HG03575 (cell line): ENCODE data around the gene SLC19A3.
"Not testable (repeated sequence)": the region's sequence is repeated elsewhere in the genome, so short reads cannot be mapped to it uniquely, and the experiment has no call there.

ENCODE experiments used
- ATAC-seq: cut with Tn5 transposase; IDR thresholded peaks from one replicate; pipeline ENCODE4 v1.9.1; 2021; ENCODE audit not compliant: unreplicated experiment, insufficient number of reproducible peaks, low FRiP score; ENCODE audit errors: extremely low read depth

Gene SLC19A3

DNA sequence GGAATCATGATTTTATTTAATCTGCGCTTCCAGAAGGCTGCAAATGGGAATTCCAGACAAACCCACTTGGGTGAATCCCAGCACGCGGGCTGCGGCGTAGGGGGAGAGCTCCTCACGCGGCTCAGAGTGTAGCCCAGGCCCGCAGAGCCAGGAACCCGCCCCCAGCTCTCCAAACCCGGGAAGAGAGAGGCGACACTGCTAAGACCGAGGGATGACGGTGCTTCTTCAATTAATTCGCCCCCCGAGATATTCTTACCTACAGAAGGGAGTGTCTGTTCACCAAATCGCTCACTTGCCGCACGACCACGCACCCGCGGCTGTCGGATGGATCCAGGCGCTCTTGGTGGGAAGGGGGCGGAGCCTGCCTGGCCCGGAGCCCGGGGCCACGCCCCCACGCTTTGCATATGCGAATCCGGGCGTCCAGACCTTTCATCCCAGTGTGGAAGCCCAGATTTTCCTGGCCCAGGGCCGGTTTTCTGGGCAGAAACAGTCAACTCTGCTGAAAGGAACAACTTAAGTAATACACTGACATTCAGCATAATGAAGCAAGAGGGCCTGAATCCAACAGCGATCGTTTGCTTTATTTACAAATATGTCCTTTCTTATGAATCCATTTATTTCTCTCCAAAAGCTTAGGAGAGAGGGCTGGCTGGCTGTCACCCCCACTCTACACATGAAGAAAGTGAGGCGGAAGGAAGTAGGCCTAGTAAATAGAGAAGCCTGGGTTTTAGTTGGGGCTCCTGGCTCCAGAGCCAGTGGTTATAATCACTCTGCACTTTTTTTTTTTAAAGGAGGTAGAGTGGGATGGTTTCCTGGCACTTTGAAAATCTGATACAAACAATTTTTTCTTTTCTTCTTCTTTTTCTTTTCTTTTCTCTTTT is at the start of gene SLC19A3:
Gene SLC19A3 (minus strand): TSS at position 342 of the 881 bp plus-strand sequence. CDS start 15,710 bp downstream, outside the sequence.
- no peak for ATAC-seq

GRCh38 chr2:227766373-227766883 is 48.6 kb upstream of the SLC19A3 start:
- peak; percentile 87 for ATAC-seq

DNA sequence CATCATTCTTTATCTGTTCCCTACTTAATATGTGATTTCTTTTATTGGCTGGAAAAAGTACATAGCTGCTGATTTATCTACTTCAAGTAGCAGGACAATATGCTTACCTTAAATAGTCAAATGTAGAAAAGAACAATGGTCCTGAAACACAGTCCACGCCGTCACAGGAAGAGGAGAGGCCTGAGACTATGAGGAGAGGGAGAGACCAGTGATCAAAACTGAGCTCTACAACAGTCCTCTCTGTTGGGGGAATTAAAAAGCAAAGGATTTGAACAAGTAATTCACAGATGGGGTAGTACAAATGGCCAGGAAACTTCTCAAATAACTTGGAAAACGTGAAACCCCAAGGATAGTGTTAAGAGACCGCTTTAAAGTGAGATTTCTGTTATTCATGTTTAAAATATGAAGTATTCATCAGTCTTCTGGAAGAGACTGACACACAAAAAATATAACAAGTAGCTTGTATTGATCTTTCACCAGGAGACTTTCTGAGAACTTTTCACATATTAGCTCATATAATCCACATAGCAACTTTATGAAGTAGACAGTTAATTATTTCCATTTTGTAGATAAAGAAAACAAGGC is 48.1 kb upstream of the SLC19A3 start:
- no peak for ATAC-seq

DNA sequence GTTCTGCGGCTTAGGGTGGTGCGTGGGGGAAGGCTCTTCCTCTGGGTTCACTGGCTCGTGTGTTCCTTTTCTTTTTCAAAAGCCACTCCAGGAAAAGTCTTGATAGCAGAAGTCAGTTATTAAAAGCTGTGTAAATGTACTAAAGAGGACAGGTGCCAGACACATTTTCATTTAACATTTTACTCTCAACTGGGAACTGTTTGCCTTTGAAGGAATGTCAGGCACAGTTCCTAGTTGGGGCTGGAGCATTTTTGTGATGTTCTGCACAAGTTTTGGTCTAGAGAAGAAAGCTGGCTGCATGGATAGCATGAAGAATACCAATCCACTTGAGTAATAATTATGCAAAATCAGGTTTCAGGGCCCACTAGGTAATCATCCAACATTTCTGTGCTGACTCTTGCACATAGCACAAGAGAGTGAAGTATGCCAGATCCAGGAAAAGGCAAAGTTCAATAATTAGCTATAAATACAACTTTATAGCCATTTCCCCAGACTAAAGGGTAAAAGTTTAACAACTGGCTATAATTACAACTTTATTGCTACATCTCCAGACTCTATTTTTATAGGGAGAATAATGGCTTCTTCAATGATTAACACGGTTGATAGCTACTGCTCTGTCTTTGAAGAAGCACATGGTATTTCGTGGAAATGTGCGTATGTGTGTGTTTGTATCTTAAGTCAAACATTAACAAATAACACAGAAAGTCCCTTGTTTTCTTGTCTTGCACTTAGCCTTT is 44.1 kb upstream of the SLC19A3 start:
- no peak for ATAC-seq

DNA sequence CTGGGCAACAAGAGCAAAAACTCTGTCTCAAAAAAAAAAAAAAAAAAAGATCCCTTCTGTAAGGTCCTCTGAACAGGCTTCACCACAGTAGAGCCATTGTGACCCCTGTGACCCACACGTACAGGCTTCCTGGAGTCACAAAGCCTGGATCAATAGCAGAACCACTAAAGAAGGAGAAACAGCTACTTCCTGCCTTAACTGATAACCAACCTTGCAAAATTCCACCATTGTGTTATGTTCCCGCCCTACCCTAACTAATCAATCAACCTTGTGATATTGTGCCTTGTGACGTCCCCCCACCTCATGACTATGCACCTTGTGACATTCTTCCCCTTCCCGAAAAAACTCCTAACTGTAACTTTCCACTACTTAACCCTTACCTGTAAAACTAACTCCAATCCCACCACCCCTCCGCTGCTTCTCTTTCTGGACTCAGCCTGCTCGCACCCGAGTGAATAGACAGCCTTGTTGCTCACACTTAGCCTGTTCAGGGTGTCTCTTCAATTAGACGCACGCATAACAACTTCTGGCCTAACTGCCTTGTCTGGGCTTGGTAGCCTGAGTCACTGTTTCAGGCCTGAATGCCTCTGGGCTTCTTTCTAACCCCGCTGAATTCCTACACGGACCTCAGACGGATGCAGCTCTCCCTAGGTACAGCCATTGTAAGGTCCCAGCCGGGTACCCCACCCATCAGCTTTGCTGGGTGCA is 41.7 kb upstream of the SLC19A3 start:
- ATAC-seq: no peak

DNA sequence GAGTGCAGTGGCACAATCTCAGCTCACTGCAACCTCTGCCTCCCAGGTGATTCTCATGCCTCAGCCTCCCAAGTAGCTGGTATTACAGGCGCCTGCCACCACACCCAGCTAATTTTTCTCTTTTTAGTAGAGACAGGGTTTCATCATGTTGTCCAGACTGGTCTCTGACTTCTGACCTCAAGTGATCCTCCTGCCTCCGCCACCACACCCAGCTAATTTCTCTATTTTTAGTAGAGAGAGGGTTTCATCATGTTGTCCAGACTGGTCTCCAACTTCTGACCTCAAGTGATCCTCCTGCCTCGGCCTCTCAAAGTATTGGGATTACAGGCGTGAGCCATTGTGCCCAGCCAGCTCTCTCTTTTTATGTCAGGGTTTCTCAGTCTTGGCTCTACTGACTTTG is 38.4 kb upstream of the SLC19A3 start:
- ATAC-seq: not testable (repeated sequence)

GRCh38 chr2:227748079-227748478 is 30.3 kb upstream of the SLC19A3 start:
- ATAC-seq: no peak

- no peak for ATAC-seq
Measured at GRCh38 chr2:227745594-227745993, 27.8 kb upstream of the SLC19A3 start, which contains the start of gene SCYGR8. SCYGR8 (plus strand) TSS chr2:227745894; CDS start chr2:227745894, 0 bp downstream.

- ATAC-seq: not testable (repeated sequence)
Measured at GRCh38 chr2:227740705-227741104, 22.9 kb upstream of the SLC19A3 start.

GRCh38 chr2:227739351-227739750 is 21.5 kb upstream of the SLC19A3 start:
- ATAC-seq: no peak

GRCh38 chr2:227728035-227728434 is 10.2 kb upstream of the SLC19A3 start, which contains the start of gene SCYGR7:
SCYGR7 (plus strand) TSS chr2:227728335; CDS start chr2:227728335, 0 bp downstream.
- no peak for ATAC-seq

GRCh38 chr2:227724394-227725039 is 6.7 kb upstream of the SLC19A3 start, which contains the start of gene SCYGR6:
SCYGR6 (minus strand) TSS chr2:227724757; CDS start chr2:227724757, 0 bp downstream.
- ATAC-seq: no peak

GRCh38 chr2:227722821-227723220 is 5.0 kb upstream of the SLC19A3 start:
- not testable (repeated sequence) for ATAC-seq

DNA sequence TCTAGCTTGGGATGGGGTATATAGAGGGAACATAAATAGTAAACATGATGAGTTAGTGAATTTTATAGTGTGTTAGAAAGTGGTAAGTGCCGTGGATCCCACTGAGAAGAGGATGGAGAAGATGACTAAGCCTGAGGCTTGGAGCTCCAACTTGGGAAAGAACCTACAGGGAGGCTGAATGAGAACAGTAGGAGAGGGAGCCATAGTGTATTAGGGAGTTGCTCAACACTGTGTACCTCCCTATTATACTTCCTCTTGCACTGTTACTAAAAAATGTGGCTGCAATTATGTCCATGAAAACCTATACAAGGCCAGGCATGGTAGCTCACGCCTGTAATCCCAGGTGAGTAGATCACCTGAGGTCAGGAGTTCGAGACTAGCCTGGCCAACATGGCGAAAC is 2.9 kb upstream of the SLC19A3 start:
- no peak for ATAC-seq

- ATAC-seq: no peak
Measured at GRCh38 chr2:227719641-227720040, 1.8 kb upstream of the SLC19A3 start.

DNA sequence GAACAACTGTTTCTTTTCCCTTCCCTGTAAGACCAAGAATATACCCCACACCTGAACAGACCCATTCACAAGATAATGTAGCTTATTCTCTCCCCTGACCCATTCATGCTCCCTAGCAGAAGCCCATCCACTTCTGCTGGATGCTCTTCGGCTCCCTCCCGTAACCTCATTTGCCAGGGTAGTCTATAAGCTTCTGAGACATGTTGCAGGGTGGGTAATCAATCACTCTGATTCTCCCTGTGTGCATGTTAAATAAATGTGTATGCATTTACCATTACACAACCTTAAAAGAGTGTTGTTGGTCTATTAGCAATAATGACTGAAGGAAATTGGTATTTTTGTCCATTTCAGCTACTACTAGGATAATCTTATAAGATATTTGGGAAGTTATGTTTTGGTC is 1.3 kb downstream of the SLC19A3 start:
- ATAC-seq: no peak

DNA sequence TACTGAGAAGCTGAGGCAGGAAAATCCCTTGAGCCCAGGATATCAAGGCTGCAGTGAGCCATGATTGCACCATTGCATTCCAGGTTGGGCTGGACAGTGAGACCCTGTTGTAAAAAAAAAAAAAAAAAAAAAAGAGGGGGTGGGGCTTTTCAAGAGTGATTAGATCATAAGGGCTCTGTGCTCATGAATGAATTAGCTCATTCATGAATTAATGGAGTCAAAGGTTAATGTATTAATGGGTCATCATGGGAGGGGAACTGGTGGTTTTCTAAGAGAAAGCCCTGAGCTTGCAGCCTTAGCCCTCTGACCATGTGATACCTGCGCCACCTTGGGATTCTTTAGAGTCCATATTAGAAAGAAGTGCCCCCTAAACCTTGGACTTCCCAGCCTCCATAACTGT is 4.5 kb downstream of the SLC19A3 start:
- ATAC-seq: no peak

DNA sequence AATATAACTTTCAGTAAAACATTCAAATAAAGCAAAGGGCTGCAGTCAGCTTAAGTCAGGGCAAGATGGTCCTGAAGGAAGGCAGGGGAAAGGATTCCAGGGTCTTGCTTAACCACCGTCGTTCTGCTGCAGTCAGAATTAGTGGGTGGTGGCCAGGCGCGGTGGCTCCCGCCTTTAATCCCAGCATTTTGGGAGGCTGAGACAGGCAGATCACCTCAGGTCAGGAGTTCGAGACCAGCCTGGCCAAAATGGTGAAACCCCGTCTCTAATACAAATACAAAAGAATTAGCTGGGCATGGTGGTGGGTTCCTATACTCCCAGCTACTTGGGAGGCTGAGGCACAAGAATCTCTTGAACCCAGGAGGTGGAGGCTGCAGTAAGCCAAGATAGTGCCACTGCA is 6.8 kb downstream of the SLC19A3 start:
- ATAC-seq: no peak
